Neural progenitor cell (in vitro differentiated cells): Measurements from ENCODE around the gene HCRTR1. TPM values are rescaled to one million over a fixed set of nuclear protein-coding genes. Genes with fewer than 3 reads are reported as not detected.

Experiments
- DNase-seq: peaks from one replicate; pipeline ENCODE4 v3.0.0-alpha.2; 2016; ENCODE audit warnings: low spot score
- H2AFZ ChIP-seq: fragments of 200-600 bp; sonication (generic); replicated peaks from 2 replicates; pipeline ENCODE4 v1.6.1; 2016; ENCODE audit warnings: antibody characterized with exemption
- H3F3A ChIP-seq: fragments of 200-600 bp; sonication (generic); 2 replicates; pipeline ENCODE4 v1.6.1; 2016; ENCODE audit warnings: antibody characterized with exemption, low read depth
- H3K27ac ChIP-seq: fragments of 200-600 bp; sonication (generic); 2 replicates; pipeline ENCODE4 v1.5.1; 2016; ENCODE audit warnings: mild to moderate bottlenecking
- H3K27me3 ChIP-seq: fragments of 200-600 bp; sonication (generic); 2 replicates; pipeline ENCODE4 v1.6.1; 2016; ENCODE audit warnings: mild to moderate bottlenecking, moderate library complexity
- H3K36me3 ChIP-seq: fragments of 200-600 bp; sonication (generic); 2 replicates; pipeline ENCODE4 v1.5.1; 2016
- H3K4me1 ChIP-seq: fragments of 200-600 bp; sonication (generic); 2 replicates; pipeline ENCODE4 v1.6.1; 2016; ENCODE audit warnings: mixed run types
- H3K4me2 ChIP-seq: fragments of 200-600 bp; sonication (generic); 2 replicates; pipeline ENCODE4 v1.6.1; 2016
- H3K4me3 ChIP-seq: fragments of 200-600 bp; sonication (generic); 2 replicates; pipeline ENCODE4 v1.5.1; 2016
- H3K79me2 ChIP-seq: fragments of 200-600 bp; sonication (generic); 2 replicates; pipeline ENCODE4 v1.6.1; 2016; ENCODE audit warnings: low read depth
- H3K9ac ChIP-seq: fragments of 200-600 bp; sonication (generic); 2 replicates; pipeline ENCODE4 v1.6.1; 2016
- H3K9me3 ChIP-seq: fragments of 200-600 bp; sonication (generic); 2 replicates; pipeline ENCODE4 v1.5.1; 2016; ENCODE audit warnings: low read depth
- H4K20me1 ChIP-seq: fragments of 200-600 bp; sonication (generic); 2 replicates; pipeline ENCODE4 v1.6.1; 2016; ENCODE audit warnings: low read depth
- H3K27ac Mint-ChIP-seq: 3 replicates; pipeline ENCODE4 v1.8.0; 2021; ENCODE audit warnings: mixed read lengths
- H3K27me3 Mint-ChIP-seq: 2 replicates; pipeline ENCODE4 v1.8.0; 2022; ENCODE audit warnings: low read depth, mild to moderate bottlenecking, inconsistent platforms, moderate library complexity, mixed read lengths; ENCODE audit not compliant: insufficient read depth
- H3K36me3 Mint-ChIP-seq: 3 replicates; pipeline ENCODE4 v1.8.0; 2021; ENCODE audit warnings: mixed read lengths
- H3K4me1 Mint-ChIP-seq: 3 replicates; pipeline ENCODE4 v1.8.0; 2021; ENCODE audit warnings: mixed read lengths
- H3K4me3 Mint-ChIP-seq: 3 replicates; pipeline ENCODE4 v1.8.0; 2021; ENCODE audit warnings: mild to moderate bottlenecking, moderate library complexity, mixed read lengths
- H3K9me3 Mint-ChIP-seq: 3 replicates; pipeline ENCODE4 v1.8.0; 2020; ENCODE audit warnings: mixed read lengths
- EZH2 ChIP-seq: fragments of 200-600 bp; sonication (generic); IDR thresholded peaks from 2 replicates; pipeline ENCODE4 v1.6.1; 2017; ENCODE audit warnings: antibody characterized with exemption, mild to moderate bottlenecking, moderate library complexity
- EZH2phosphoT487 ChIP-seq: fragments of 200-600 bp; sonication (generic); IDR thresholded peaks from 2 replicates; pipeline ENCODE4 v1.6.1; 2017; ENCODE audit warnings: antibody characterized with exemption
- total RNA-seq: library from RNA; depleted of rRNA; stranded (reverse); fragments of >200 nt; gene quantifications from 2 replicates; pipeline ENCODE4 v1.2.3, GENCODE V29; 2015; ENCODE audit warnings: low replicate concordance
- TF ChIP-seq, protein P1 (sequence below): fragments of 200-600 bp; sonication (generic); IDR thresholded peaks from 2 replicates; pipeline ENCODE4 v1.5.1; 2017; ENCODE audit warnings: antibody characterized with exemption, mild to moderate bottlenecking

The HCRTR1 gene
- total RNA-seq, 1 donor from 2014 or later, result not detected

DNA sequence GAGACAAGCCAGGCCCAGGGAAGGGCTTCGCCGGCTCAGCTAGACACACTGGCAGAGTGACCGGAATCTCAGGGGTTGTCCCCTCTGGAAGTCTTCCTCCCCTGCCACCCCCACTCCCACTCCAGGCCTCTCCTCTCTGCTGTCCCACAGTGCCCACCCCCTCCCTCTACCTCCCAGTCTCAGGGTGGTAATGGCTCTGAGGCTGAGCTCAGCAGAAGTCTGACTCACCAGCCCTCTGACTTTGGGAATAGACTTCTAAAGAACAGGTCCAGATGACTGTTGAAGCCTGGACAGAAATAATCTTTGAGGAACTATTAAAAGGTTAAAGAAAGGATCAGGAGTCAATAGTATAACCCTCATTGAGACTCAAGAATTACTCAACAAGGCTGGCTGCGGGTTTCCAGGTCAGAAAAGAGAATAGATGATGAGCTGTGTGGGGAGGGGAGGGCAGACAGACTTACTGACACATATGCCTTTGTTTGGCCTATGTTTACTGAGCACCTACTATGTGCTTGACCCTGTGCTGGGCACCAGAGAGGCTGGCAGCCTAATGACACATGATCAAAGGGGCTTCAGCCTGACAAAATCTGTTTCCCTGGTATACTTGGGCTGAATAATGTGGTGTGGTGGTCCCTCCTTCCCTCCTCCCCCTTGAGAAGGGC lies 8.2 kb downstream of the HCRTR1 start:
- H3K4me1 Mint-ChIP-seq, result peaks cover 17% of the 10 kb centered on the region
- H3K27ac ChIP-seq, result no peak overlapping the region
- H3K36me3 ChIP-seq, result no peaks in the 10 kb centered on the region
- peak overlapping the region; percentile 42 for H3K27ac Mint-ChIP-seq
- H3K27me3 Mint-ChIP-seq, result peaks cover 2% of the 10 kb centered on the region
- H3K79me2 ChIP-seq, result no peaks in the 10 kb centered on the region
- no peak overlapping the region for H2AFZ ChIP-seq
- no peak overlapping the region for H3K4me2 ChIP-seq
- H3K9me3 ChIP-seq, result no peaks in the 10 kb centered on the region
- no peaks in the 10 kb centered on the region for H3K27me3 ChIP-seq
- H4K20me1 ChIP-seq, result no peaks in the 10 kb centered on the region
- no peaks in the 10 kb centered on the region for H3F3A ChIP-seq
- H3K9me3 Mint-ChIP-seq, result no peaks in the 10 kb centered on the region
- H3K4me1 ChIP-seq, result no peaks in the 10 kb centered on the region
- no peak for TF ChIP-seq EZH2phosphoT487
- no peak for TF ChIP-seq EZH2
- H3K9ac ChIP-seq, result no peak overlapping the region
- DNase-seq, result no peak
- peaks cover 6% of the 10 kb centered on the region for H3K36me3 Mint-ChIP-seq
- H3K4me3 Mint-ChIP-seq, result no peak overlapping the region
- no peak overlapping the region for H3K4me3 ChIP-seq

DNA sequence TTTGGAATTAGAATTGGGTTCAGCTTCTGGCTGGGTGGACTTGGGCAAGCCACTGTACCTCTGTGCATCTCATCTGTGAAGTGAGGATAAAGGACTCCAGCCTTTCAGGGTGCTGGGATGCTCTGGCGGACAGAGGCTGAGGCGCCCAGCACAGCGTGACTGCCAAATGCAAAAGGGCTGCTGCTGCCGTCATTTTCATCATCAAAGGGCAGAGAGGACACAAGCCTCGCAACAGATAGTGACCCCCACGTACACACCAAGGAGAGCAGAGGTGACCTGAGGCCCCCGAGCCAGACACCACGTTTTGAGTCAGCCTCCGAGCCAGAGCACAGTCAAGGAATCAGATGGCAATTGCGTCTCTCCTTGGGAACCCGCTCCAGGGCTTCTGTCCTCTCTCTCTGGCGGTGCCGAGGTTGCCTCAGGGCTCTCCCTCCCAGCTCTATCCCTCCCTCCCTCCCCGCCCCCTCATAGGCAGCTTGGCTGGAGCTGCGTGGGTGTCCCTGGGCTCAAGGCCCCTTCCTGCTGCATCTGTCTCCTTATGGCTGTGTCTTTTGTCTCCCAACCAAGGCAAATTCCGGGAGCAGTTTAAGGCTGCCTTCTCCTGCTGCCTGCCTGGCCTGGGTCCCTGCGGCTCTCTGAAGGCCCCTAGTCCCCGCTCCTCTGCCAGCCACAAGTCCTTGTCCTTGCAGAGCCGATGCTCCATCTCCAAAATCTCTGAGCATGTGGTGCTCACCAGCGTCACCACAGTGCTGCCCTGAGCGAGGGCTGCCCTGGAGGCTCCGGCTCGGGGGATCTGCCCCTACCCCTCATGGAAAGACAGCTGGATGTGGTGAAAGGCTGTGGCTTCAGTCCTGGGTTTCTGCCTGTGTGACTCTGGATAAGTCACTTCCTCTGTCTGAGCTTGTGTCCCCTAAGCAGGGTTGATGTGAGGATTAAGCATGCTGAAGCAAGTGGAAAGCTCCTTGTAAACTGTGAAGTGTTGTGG lies 9.0 kb downstream of the HCRTR1 start:
- TF ChIP-seq EZH2phosphoT487 (no peak), EZH2 (no peak)
- TF ChIP-seq, protein P1, sequence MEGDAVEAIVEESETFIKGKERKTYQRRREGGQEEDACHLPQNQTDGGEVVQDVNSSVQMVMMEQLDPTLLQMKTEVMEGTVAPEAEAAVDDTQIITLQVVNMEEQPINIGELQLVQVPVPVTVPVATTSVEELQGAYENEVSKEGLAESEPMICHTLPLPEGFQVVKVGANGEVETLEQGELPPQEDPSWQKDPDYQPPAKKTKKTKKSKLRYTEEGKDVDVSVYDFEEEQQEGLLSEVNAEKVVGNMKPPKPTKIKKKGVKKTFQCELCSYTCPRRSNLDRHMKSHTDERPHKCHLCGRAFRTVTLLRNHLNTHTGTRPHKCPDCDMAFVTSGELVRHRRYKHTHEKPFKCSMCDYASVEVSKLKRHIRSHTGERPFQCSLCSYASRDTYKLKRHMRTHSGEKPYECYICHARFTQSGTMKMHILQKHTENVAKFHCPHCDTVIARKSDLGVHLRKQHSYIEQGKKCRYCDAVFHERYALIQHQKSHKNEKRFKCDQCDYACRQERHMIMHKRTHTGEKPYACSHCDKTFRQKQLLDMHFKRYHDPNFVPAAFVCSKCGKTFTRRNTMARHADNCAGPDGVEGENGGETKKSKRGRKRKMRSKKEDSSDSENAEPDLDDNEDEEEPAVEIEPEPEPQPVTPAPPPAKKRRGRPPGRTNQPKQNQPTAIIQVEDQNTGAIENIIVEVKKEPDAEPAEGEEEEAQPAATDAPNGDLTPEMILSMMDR, result no peak
- Histone ChIP-seq H2AFZ (no peak overlapping the region), H3K4me3 (no peak overlapping the region), H3F3A (no peaks in the 10 kb centered on the region), H3K4me1 (no peaks in the 10 kb centered on the region), H3K36me3 (no peaks in the 10 kb centered on the region), H3K9ac (no peak overlapping the region), H3K9me3 (no peaks in the 10 kb centered on the region), H3K79me2 (no peaks in the 10 kb centered on the region), H3K4me2 (no peak overlapping the region), H3K27ac (no peak overlapping the region), H4K20me1 (no peaks in the 10 kb centered on the region), H3K27me3 (no peaks in the 10 kb centered on the region)
- Mint-ChIP-seq H3K9me3 (no peaks in the 10 kb centered on the region), H3K27ac (peak overlapping the region; percentile 60), H3K4me1 (peaks cover 17% of the 10 kb centered on the region), H3K27me3 (peaks cover 2% of the 10 kb centered on the region), H3K36me3 (peaks cover 6% of the 10 kb centered on the region), H3K4me3 (peak overlapping the region; percentile 10)
- peak; percentile 41 for DNase-seq

DNA sequence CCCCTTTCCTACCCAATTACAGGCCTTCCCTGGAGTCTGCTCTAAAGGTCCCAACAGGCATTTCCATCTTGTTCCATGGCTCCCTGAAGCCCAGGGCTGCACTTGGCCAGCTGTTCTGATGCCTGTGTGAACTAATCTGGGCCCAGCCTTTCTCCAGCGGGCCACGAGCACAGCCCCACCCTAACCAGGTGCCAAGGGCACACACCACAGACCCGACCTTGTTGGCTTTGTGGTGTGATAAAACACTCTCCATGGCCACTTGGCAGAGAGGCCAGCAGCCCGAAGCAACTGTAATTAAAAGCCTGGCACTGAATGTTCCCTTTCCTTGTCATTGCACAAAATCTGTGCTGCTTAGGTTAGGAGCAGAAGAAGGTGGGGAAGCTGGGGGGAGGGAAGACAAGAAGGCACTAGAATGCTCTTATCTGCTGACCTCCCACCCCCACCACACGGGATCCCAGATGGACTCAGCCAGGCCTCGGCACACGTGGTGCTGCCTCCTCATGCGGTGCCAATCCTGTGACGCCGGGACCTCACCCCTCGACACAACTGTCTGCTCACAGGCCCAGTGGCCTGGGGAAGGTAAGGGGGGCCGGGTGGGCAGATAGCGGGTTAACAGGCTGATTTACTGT lies 9.9 kb downstream of the HCRTR1 start:
- Histone ChIP-seq H3K4me2 (no peak overlapping the region), H3K27ac (no peak overlapping the region), H3K4me3 (no peak overlapping the region), H3K79me2 (no peaks in the 10 kb centered on the region), H3K9ac (no peak overlapping the region), H4K20me1 (no peaks in the 10 kb centered on the region), H3F3A (no peaks in the 10 kb centered on the region), H3K36me3 (no peaks in the 10 kb centered on the region), H3K4me1 (no peaks in the 10 kb centered on the region), H3K27me3 (no peaks in the 10 kb centered on the region), H2AFZ (no peak overlapping the region), H3K9me3 (no peaks in the 10 kb centered on the region)
- Mint-ChIP-seq H3K4me1 (peaks cover 17% of the 10 kb centered on the region), H3K4me3 (no peak overlapping the region), H3K9me3 (no peaks in the 10 kb centered on the region), H3K27ac (no peak overlapping the region), H3K36me3 (peaks cover 6% of the 10 kb centered on the region), H3K27me3 (peaks cover 2% of the 10 kb centered on the region)
- no peak for DNase-seq
- TF ChIP-seq, protein P1, result no peak
- TF ChIP-seq EZH2phosphoT487 (no peak), EZH2 (no peak)
